Colon (tissue), 2 donors: ENCODE data around the gene CSF3R.

ENCODE experiments used
- FAIRE-seq: peaks from 2 replicates; lab custom pipeline; 2012; peaks lifted over from hg19 to GRCh38; lab: Jason Lieb, UNC
- donor health status: control.
- donor health status: control.

CSF3R gene

DNA sequence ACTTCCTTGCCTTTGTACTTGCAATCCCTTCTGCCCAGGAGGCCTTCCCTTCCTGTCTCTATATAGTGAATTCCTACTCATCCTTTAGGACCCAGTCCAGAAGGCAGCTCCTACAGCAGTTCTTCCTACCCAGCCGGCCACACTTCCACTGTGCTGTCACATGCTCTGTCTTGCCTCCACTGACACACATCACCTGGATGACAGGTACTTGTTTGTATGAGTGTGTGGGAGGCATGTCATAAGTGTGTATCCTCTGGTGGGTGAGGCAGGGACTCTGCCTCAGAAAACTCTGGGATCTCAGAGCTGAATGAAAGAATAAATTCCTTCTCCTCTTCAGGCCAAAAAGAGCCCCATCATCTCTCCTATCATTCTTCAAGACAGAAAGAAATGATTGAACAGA is 27.3 kb downstream of the CSF3R start:
- no peak for FAIRE-seq

- no peak for FAIRE-seq
These were observed 28.9 kb downstream of the CSF3R start for GRCh38 chr1:36453600-36454388.

GRCh38 chr1:36453051-36453450 is 29.7 kb downstream of the CSF3R start:
- FAIRE-seq = no peak

- FAIRE-seq = no peak
These were observed 31.8 kb downstream of the CSF3R start for GRCh38 chr1:36450919-36451305.

GRCh38 chr1:36450270-36450918 is 32.3 kb downstream of the CSF3R start, which contains the start of gene OSCP1:
TSS of gene OSCP1 (minus strand) at chr1:36450451. CDS start at chr1:36450369, 82 bp downstream.
- FAIRE-seq = peak; percentile 36

- FAIRE-seq = no peak
These were observed 34.1 kb downstream of the CSF3R start for GRCh38 chr1:36448530-36449056.

DNA sequence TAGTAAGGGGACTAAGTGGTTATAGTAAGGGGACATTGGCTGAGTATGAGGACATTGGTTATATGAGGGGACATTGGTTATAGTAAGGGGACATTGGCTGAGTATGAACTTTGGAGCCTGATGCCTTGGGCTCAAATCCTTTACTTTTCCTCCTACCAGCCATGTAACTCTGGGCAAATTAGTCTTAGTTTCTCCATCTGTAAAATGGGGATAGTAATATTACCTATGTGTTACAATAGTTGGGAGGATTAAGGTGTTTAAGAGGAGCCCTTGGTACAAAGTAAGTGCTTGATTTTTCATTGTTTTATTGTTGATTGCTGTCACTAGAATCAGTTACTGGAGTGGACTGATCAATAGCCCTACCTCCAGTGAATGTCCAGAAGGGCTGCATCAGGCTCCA is 35.3 kb downstream of the CSF3R start:
- no peak for FAIRE-seq

- FAIRE-seq = no peak
These were observed 36.0 kb downstream of the CSF3R start for GRCh38 chr1:36446746-36447145.

DNA sequence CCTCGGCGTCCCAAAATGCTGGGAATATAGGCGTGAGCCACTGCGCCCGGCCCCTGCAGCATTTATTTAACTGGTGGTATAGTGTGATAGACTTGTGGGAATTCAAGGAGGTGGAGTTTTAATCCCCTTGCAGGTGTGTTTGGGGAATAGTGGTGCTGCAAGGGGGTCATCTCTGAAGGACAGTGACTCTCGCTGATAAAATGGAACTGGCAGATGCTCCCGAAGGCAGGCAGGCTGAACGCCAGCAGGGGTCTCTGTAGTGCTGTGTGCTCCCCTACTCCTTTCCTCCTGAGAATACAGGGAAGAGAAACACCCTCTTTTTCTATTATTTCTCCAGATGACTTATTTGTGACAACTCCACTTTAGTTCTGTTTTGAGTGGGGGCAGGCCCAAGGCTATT is 36.4 kb downstream of the CSF3R start:
- FAIRE-seq = no peak

DNA sequence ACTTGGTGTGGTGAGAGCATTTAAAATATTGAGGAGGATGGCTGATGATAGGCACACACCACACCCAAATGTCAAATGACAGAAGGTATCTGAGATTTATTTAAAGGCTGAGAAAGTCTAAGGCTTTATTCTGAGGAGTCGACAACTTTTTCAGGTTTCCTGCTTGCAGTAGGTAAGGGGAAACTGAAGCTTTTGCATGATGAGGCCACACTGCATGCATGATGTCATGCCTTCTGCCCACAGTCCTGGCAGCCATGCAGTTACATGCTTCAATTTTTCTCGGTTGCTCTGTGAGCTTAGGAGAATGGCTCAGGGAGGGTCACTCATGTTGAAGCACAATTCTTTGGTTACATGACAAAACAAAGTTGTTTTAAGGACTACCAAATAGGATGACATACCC is 39.4 kb downstream of the CSF3R start:
- no peak for FAIRE-seq

DNA sequence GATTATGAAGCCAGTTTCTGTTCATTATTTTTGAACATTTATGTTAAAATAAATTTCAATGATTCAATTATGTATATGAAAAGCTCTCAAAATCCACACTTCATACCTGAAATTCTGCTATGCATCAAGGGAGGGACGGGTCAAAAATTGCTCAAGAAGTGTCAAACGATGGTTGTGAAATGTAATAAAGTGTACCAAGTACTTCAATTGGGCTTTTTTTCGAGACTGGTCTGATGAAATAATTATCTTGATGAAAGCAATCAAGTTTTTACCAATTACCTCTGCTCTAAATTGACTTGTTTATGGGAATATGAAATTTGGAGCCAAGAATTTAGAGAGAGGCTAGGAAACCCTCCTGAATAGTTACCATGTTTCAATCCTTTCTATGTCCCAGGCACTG is 40.4 kb downstream of the CSF3R start:
- FAIRE-seq = no peak

- FAIRE-seq = no peak
These were observed 42.1 kb downstream of the CSF3R start for GRCh38 chr1:36440646-36441045.

- no peak for FAIRE-seq
These were observed 42.7 kb downstream of the CSF3R start for GRCh38 chr1:36440044-36440443.

- FAIRE-seq = no peak
These were observed 44.0 kb downstream of the CSF3R start for GRCh38 chr1:36438715-36439114.

- FAIRE-seq = no peak
These were observed 45.9 kb downstream of the CSF3R start for GRCh38 chr1:36436821-36437220.

DNA sequence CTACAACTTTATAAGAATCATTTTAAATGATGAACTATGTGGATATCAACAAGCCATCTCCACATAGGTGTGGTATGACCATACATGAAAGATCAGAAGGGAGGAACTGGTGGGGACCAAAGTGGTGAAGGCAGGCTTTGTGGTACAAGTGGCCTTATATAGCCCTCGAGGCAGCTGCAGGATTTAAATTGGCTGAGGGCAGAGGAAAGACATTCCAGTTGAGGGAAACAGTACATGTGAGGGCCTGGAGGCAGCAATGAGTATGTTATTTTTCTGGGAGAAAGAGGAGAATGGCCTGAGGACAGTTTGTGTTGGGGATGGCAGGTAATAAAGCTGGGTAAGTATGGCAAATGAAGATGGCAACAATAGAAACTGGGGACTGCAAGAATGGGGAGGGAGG is 49.6 kb downstream of the CSF3R start:
- no peak for FAIRE-seq

GRCh38 chr1:36432616-36433015 is 50.1 kb downstream of the CSF3R start:
- no peak for FAIRE-seq

DNA sequence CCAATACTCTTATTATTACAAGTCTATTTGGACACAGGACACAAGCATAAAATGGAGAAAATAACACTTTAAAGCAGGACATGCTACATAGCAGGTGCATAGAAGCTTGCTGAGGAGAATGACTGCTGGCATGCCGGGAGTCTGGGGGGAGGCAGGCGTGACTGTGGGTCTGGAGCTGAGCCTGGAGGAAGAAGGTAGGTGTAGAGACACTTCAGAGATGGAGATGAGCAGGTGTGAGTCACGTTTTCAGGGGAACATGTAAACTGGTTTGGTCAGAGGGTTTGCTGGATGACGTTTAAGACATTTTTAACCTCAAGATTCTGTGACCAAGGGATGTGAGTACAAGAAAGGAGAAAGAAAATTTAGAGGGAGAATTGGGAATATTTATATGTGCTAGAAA is 56.9 kb downstream of the CSF3R start:
- no peak for FAIRE-seq

- no peak for FAIRE-seq
These were observed 61.1 kb downstream of the CSF3R start for GRCh38 chr1:36421649-36422048.

DNA sequence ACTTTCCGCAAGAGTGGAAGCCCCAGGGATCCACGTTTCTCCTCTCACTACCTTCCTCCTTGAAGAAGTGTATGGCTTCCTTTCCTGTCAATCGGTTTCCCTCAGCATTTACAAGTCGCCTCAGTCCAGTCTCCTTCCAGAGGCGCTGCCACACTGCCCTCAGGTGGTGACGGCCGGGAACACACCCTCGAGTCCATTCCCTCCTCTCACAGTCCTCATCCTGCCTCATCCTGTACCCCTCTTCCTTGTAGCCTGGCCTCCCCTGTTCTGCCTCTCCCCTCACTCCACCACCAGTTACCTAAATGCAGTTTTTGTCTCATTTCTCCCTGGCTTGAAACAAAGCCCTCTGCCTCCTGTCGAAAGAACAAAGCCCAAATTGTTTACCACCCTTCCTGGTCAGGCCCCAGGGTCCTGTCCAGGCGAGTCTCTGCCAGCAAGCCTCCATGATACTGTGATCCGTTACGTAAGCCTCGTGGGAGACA is 61.8 kb downstream of the CSF3R start:
- FAIRE-seq = no peak

DNA sequence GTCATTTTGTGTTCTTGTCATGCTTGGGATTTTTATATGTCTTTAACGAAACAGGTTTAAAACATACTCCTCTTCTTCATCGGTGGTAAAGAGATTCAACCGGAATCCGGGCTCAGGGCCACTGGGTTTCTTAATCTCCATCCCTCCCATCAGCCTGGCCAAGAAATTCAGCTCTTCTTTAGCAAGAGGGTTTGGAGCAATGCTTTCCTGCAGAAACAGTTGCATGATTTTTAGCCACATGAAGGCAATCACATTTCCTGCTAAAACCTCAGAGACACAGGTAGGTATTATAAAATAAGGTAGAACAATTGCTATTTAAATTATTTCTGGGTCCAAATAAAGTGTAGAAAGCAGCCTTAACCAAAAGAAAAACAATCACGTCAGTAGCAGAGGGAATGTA is 62.3 kb downstream of the CSF3R start:
- FAIRE-seq = no peak

DNA sequence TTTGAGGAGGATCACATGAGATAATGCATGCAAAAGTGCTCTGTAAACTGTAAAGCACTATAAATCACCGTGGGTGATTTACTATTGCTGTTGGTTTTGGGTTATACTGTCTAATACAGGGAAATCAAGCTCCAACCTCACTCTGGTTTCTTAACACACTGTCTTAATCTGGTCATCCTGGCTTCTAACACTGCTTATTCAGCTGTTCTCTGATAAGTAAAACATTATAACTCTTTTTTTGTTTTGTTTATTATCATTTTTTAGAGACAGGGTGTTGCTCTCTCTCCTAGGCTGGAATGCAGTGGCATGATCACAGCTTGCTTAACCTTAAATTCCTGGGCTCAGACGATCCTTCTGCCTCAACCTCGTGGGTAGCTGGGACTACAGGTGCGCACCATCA is 63.1 kb downstream of the CSF3R start:
- FAIRE-seq = no peak

DNA sequence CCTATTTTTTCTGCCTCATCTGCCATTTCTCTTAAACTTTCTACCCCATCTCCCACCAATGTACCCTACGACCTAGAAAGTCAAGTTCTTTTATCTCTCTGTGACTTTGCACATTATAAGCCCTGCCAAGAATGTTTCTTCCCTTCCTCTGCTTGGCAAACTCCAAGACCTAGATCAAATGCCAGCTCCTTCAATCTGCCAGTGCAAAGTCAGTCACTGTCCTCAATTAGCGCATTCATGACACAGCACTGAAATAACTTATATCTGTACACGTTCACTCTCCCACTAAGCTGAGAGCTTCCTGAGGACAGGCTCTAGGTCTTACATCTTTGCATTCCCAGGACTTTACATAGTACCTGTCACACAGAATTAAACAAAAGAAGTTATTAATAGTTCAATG is 63.6 kb downstream of the CSF3R start:
- FAIRE-seq = no peak

GRCh38 chr1:36417931-36418330 is 64.8 kb downstream of the CSF3R start:
- no peak for FAIRE-seq
